Ascending aorta (tissue), 2 donors: ENCODE results near the gene ANKRD31. TPM values are rescaled to one million over a fixed set of nuclear protein-coding genes. Genes with fewer than 3 reads are reported as not detected.

Experiments used
- DNase-seq, 2 donors: peaks; one replicate each; pipeline ENCODE4 v3.0.0-alpha.2; 2019; ENCODE audit warnings: low spot score in 2 of 2
- H3K27ac ChIP-seq, 2 donors: fragments of 200-600 bp; sonication (generic); one replicate each; pipeline ENCODE4 v1.5.1; 2016 to 2017; ENCODE audit warnings: mild to moderate bottlenecking in 1 of 2
- H3K27me3 ChIP-seq: fragments of 200-600 bp; sonication (generic); one replicate; pipeline ENCODE4 v1.5.1; 2017
- H3K36me3 ChIP-seq, 2 donors: fragments of 200-600 bp; sonication (generic); one replicate each; pipeline ENCODE4 v1.5.1; 2016
- H3K4me1 ChIP-seq, 2 donors: fragments of 200-600 bp; sonication (generic); one replicate each; pipeline ENCODE4 v1.5.1; 2016 to 2017; ENCODE audit warnings: mild to moderate bottlenecking in 1 of 2
- H3K4me3 ChIP-seq, 2 donors: fragments of 200-600 bp; sonication (generic); one replicate each; pipeline ENCODE4 v1.5.1; 2016 to 2017; ENCODE audit warnings: mild to moderate bottlenecking in 1 of 2
- H3K9me3 ChIP-seq, 2 donors: fragments of 200-600 bp; sonication (generic); one replicate each; pipeline ENCODE4 v1.5.1; 2016
- CTCF ChIP-seq, 3 experiments: fragments of 200-600 bp in 2 of 3; fragments of 450-650 bp in 1 of 3; sonication (generic) in 2 of 3; IDR thresholded peaks; one replicate each; pipeline ENCODE4 v1.5.1; 2016 to 2019; ENCODE audit warnings: antibody characterized with exemption in 3 of 3, mild to moderate bottlenecking in 1 of 3, moderate library complexity in 1 of 3
- intact Hi-C: fragments of 100-400 bp; cut with DNase I; formaldehyde crosslinking; loops from one replicate; pipeline ENCODE4 v1.15.1; 2023
- total RNA-seq: library from RNA; depleted of rRNA; stranded (reverse); fragments of >200 nt; gene quantifications from one replicate; pipeline ENCODE4 v1.1.0, GENCODE V29; 2016

Gene ANKRD31
- total RNA-seq, 1 donor from 2014 or later, result not detected

- no peak for DNase-seq
- Histone ChIP-seq H3K36me3 (no peaks in the 10 kb centered on the region), H3K4me1 (no peaks in the 10 kb centered on the region), H3K27me3 (no peaks in the 10 kb centered on the region), H3K27ac (no peak overlapping the region), H3K9me3 (no peaks in the 10 kb centered on the region), H3K4me3 (no peak overlapping the region)
- no peak for TF ChIP-seq CTCF (IDR thresholded peaks at IDR 0.05)
- intact Hi-C loops, result no loop called here
Observed at GRCh38 chr5:75243100-75243499, 6.4 kb upstream of the ANKRD31 start.

- Histone ChIP-seq H3K27me3 (no peaks in the 10 kb centered on the region), H3K27ac (no peak overlapping the region), H3K36me3 (no peaks in the 10 kb centered on the region), H3K4me1 (no peaks in the 10 kb centered on the region), H3K4me3 (no peak overlapping the region), H3K9me3 (no peaks in the 10 kb centered on the region)
- intact Hi-C loops, result no loop called here
- TF ChIP-seq CTCF (IDR thresholded peaks at IDR 0.05), result no peak
- DNase-seq, result no peak
Observed at GRCh38 chr5:75242067-75242466, 5.4 kb upstream of the ANKRD31 start.

- Histone ChIP-seq H3K4me1 (no peaks in the 10 kb centered on the region), H3K27ac (no peak overlapping the region), H3K36me3 (no peaks in the 10 kb centered on the region), H3K27me3 (no peaks in the 10 kb centered on the region), H3K9me3 (no peaks in the 10 kb centered on the region), H3K4me3 (no peak overlapping the region)
- no peak for DNase-seq
- intact Hi-C loops, result loop anchor here (5.0 kb wide), 2 partner anchors 273 to 472 kb away; partner anchors contain the start of genes CERT1, GFM2, NSA2 and POLK
- no peak for TF ChIP-seq CTCF (IDR thresholded peaks at IDR 0.05)
Observed at GRCh38 chr5:75239681-75240080, 3.0 kb upstream of the ANKRD31 start.

GRCh38 chr5:75235711-75236110 is 967 bp downstream of the ANKRD31 start:
- Histone ChIP-seq H3K27ac (no peak overlapping the region), H3K27me3 (no peaks in the 10 kb centered on the region), H3K4me3 (no peak overlapping the region), H3K4me1 (no peaks in the 10 kb centered on the region), H3K9me3 (no peaks in the 10 kb centered on the region), H3K36me3 (no peaks in the 10 kb centered on the region)
- TF ChIP-seq CTCF (IDR thresholded peaks at IDR 0.05), result no peak
- DNase-seq, result no peak
- intact Hi-C loops, result loop anchor here (2.0 to 5.0 kb wide), 5 partner anchors 183 to 481 kb away; partner anchors contain the start of genes CERT1, GCNT4, GFM2 and NSA2

GRCh38 chr5:75234251-75234650 is 2.4 kb downstream of the ANKRD31 start:
- Histone ChIP-seq H3K27me3 (no peaks in the 10 kb centered on the region), H3K4me3 (no peak overlapping the region), H3K4me1 (no peaks in the 10 kb centered on the region), H3K36me3 (no peaks in the 10 kb centered on the region), H3K9me3 (no peaks in the 10 kb centered on the region), H3K27ac (no peak overlapping the region)
- DNase-seq, result no peak
- intact Hi-C loops, result no loop called here
- no peak for TF ChIP-seq CTCF (IDR thresholded peaks at IDR 0.05)

GRCh38 chr5:75226916-75227315 is 9.8 kb downstream of the ANKRD31 start:
- Histone ChIP-seq H3K36me3 (no peaks in the 10 kb centered on the region), H3K9me3 (no peaks in the 10 kb centered on the region), H3K4me1 (no peaks in the 10 kb centered on the region), H3K27ac (no peak overlapping the region), H3K4me3 (no peak overlapping the region), H3K27me3 (no peaks in the 10 kb centered on the region)
- no peak for DNase-seq
- intact Hi-C loops, result no loop called here
- TF ChIP-seq CTCF (IDR thresholded peaks at IDR 0.05), result no peak
